ENCODE data around the gene CABP1. TPM values are rescaled to one million over a fixed set of nuclear protein-coding genes. Genes with fewer than 3 reads are reported as not detected.

CABP1 gene
- total RNA-seq, 6 experiments from 2014 or later, result 0.09 to 2.2 (median 1.4) TPM

DNA sequence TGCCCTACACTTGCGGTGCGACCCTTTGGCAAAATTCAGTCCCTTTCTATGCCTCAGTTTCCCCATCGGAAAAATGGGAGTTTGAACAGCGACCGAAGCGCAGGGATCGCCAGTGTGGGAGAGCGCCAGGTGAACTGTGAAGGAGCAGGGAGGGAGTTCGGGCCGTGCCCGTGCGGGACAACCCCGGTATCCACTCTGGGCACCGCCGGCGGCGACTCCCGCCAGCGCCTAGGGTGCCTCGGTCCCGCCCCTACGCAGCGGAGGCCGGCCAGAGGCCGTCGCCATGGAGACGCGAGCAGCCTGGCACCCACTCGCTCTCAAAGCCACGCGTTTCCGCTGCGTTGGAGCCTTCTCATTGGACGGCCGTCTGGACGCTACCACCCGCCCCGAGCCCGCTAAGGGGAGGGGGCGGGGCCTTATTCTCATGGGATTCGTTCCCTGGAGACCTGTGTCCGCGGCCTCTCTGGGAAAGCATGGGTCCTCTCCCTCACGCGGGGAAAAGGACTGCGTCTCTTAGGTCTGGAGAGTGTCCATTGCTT is 45.8 kb downstream of the CABP1 start:
- Mint-ChIP-seq H3K27ac (peak overlapping the region; percentile 96), H3K27me3 (ENCODE audit: insufficient read depth) (no peaks in the 10 kb centered on the region; the same call in none of the 2 replicates), H3K4me1 (ENCODE audit: low read depth) (peaks cover 35% of the 10 kb centered on the region), H3K4me3 (peak overlapping the region; percentile 91), H3K9me3 (no peaks in the 10 kb centered on the region), H3K36me3 (ENCODE audit: low read depth) (no peaks in the 10 kb centered on the region)
- peak; percentile 97 for DNase-seq
- TF ChIP-seq, protein P1, sequence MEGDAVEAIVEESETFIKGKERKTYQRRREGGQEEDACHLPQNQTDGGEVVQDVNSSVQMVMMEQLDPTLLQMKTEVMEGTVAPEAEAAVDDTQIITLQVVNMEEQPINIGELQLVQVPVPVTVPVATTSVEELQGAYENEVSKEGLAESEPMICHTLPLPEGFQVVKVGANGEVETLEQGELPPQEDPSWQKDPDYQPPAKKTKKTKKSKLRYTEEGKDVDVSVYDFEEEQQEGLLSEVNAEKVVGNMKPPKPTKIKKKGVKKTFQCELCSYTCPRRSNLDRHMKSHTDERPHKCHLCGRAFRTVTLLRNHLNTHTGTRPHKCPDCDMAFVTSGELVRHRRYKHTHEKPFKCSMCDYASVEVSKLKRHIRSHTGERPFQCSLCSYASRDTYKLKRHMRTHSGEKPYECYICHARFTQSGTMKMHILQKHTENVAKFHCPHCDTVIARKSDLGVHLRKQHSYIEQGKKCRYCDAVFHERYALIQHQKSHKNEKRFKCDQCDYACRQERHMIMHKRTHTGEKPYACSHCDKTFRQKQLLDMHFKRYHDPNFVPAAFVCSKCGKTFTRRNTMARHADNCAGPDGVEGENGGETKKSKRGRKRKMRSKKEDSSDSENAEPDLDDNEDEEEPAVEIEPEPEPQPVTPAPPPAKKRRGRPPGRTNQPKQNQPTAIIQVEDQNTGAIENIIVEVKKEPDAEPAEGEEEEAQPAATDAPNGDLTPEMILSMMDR (IDR thresholded peaks at IDR 0.05), result no peak

DNA sequence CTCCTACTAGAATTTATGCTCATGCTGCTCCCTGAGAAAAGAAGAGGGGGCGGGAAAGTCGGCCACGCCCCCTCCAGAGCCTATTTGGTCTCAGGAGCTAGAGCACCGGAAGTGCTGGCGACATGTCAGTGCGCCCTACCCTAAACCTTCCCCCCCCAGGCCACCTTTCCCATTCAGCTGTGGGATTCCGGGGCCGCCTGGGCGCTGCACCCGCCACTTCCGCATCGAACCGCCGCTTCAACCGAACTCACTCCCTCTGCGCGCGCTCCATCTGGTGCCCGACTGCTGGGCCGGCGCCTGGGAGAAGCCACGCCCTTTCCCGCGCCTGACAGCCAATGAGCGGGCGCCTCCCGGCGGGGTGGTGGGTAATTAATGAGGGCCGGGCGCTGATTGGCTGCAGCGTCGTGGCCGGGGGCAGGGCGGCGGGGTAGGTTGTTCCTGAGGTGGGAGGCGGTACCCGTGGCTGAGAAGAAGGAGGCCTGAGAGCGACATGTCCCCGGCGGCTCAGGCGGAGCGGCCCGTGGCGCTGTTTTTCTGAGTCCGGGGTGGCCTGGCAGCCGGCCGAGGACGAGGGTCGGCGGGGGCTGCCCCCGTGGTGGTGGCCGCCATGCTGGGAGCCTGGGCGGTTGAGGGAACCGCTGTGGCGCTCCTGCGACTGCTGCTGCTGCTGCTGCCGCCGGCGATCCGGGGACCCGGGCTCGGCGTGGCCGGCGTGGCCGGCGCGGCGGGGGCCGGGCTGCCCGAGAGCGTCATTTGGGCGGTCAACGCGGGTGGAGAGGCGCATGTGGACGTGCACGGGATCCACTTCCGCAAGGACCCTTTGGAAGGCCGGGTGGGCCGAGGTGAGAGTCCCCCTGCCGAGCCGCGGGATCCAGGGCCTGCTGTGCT is 46.5 kb downstream of the CABP1 start, which contains the start of gene MLEC:
Gene MLEC (plus strand): TSS at position 460 of the 888 bp plus-strand sequence. CDS start 148 bp downstream, at position 608.
- Mint-ChIP-seq H3K4me3 (peak within 1 kb of the TSS; percentile 93), H3K36me3 (ENCODE audit: low read depth) (no peaks in the 10 kb centered on the region), H3K4me1 (ENCODE audit: low read depth) (peaks cover 41% of the 10 kb centered on the region), H3K9me3 (no peaks in the 10 kb centered on the region), H3K27ac (peak within 1 kb of the TSS; percentile 96), H3K27me3 (ENCODE audit: insufficient read depth) (no peaks in the 10 kb centered on the region; the same call in none of the 2 replicates)
- peak; percentile 98 for DNase-seq
- TF ChIP-seq, protein P1 (IDR thresholded peaks at IDR 0.05), result peak; percentile 27; the same call in 1 of the 2 replicates

- Mint-ChIP-seq H3K27me3 (ENCODE audit: insufficient read depth) (no peaks in the 10 kb centered on the region; the same call in none of the 2 replicates), H3K27ac (peak overlapping the region; percentile 76), H3K4me3 (peak overlapping the region; percentile 93), H3K4me1 (ENCODE audit: low read depth) (peaks cover 49% of the 10 kb centered on the region), H3K9me3 (no peaks in the 10 kb centered on the region), H3K36me3 (ENCODE audit: low read depth) (no peaks in the 10 kb centered on the region)
- TF ChIP-seq, protein P1 (IDR thresholded peaks at IDR 0.05), result no peak
- no peak for DNase-seq
These were observed 47.3 kb downstream of the CABP1 start for GRCh38 chr12:120687578-120688289.

GRCh38 chr12:120688527-120689071 is 48.2 kb downstream of the CABP1 start:
- peaks cover 57% of the 10 kb centered on the region for H3K4me1 Mint-ChIP-seq (ENCODE audit: low read depth)
- H3K27ac Mint-ChIP-seq, result peak overlapping the region; percentile 76
- TF ChIP-seq, protein P1 (IDR thresholded peaks at IDR 0.05), result no peak
- no peaks in the 10 kb centered on the region; the same call in 1 of the 2 replicates for H3K27me3 Mint-ChIP-seq (ENCODE audit: insufficient read depth)
- no peak for DNase-seq
- H3K9me3 Mint-ChIP-seq, result no peaks in the 10 kb centered on the region
- peaks cover 6% of the 10 kb centered on the region for H3K36me3 Mint-ChIP-seq (ENCODE audit: low read depth)
- H3K4me3 Mint-ChIP-seq, result peak overlapping the region; percentile 93
